Fibroblast of lung (primary cell): ENCODE data around the gene CPSF7.

Experiments used
- EZH2 ChIP-seq: IDR thresholded peaks from 2 replicates; pipeline ENCODE4 v1.5.1; 2012; ENCODE audit warnings: low read length, control low read depth, mild to moderate bottlenecking; ENCODE audit errors: missing control alignments
- TF ChIP-seq, protein P1 (sequence below), 2 donors: IDR thresholded peaks in 1 of 2; conservative IDR thresholded peaks in 1 of 2; 1 replicate in 1 of 2; 2 replicates in 1 of 2; pipeline ENCODE4 v1.5.1; 2011 to 2012; ENCODE audit warnings: low read length in 2 of 2, control low read depth in 1 of 2, inconsistent platforms in 1 of 2, low read depth in 1 of 2, mild to moderate bottlenecking in 1 of 2

DNA sequence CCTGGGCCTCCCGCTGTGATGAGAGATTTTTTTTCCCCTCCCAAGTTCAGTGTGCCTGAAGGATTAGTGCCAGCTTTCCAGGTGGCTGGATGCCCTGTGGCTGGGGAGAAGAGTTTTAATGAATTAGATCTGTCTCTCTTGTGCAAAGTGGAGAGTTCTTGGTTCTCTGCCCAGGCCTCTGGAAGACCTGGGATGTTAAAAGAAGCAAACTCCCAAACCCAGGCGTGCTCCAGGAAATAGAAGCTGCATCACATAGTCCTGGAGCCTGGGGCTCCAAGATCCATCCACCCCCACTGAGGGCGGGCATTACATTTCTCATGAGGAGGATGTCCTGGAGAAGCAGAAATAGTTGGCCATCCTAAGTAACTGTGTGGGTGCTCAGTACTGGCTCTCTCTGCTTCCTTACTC is 30.7 kb upstream of the CPSF7 start:
- TF ChIP-seq, protein P1, sequence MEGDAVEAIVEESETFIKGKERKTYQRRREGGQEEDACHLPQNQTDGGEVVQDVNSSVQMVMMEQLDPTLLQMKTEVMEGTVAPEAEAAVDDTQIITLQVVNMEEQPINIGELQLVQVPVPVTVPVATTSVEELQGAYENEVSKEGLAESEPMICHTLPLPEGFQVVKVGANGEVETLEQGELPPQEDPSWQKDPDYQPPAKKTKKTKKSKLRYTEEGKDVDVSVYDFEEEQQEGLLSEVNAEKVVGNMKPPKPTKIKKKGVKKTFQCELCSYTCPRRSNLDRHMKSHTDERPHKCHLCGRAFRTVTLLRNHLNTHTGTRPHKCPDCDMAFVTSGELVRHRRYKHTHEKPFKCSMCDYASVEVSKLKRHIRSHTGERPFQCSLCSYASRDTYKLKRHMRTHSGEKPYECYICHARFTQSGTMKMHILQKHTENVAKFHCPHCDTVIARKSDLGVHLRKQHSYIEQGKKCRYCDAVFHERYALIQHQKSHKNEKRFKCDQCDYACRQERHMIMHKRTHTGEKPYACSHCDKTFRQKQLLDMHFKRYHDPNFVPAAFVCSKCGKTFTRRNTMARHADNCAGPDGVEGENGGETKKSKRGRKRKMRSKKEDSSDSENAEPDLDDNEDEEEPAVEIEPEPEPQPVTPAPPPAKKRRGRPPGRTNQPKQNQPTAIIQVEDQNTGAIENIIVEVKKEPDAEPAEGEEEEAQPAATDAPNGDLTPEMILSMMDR (conservative IDR thresholded peaks at IDR 0.05 in 1 of 2, IDR thresholded peaks at IDR 0.05 in 1 of 2; ENCODE audit: low read depth in 1 of 2, low read length in 2 of 2), result no peak
- TF ChIP-seq EZH2, result no peak
